NCI-H146 (cell line): Measurements from ENCODE around the gene KSR2.
"Not testable (repeated sequence)": the region's sequence is repeated elsewhere in the genome, so short reads cannot be mapped to it uniquely, and the experiment has no call there.

ENCODE experiments used
- DNase-seq: peaks from one replicate; lab custom pipeline; 2025; lab: John Stamatoyannopoulos, UW

KSR2 gene

GRCh38 chr12:117890644-117891043, 78.1 kb downstream of the KSR2 start:
- DNase-seq: no peak

GRCh38 chr12:117890137-117890536, 78.7 kb downstream of the KSR2 start:
- no peak for DNase-seq

- no peak for DNase-seq
Measured at GRCh38 chr12:117889098-117889497, 79.7 kb downstream of the KSR2 start.

- no peak for DNase-seq
Measured at GRCh38 chr12:117885211-117885610, 83.6 kb downstream of the KSR2 start.

GRCh38 chr12:117884161-117884560, 84.6 kb downstream of the KSR2 start:
- DNase-seq: no peak

GRCh38 chr12:117882603-117883184, 86.1 kb downstream of the KSR2 start:
- DNase-seq: no peak

GRCh38 chr12:117882181-117882580, 86.6 kb downstream of the KSR2 start:
- DNase-seq: no peak

GRCh38 chr12:117881517-117881916, 87.3 kb downstream of the KSR2 start:
- DNase-seq: no peak

GRCh38 chr12:117878605-117879004, 90.2 kb downstream of the KSR2 start:
- no peak for DNase-seq

GRCh38 chr12:117876436-117876816, 92.4 kb downstream of the KSR2 start:
- DNase-seq: no peak

- peak; percentile 85 for DNase-seq
Measured at GRCh38 chr12:117875744-117876435, 92.9 kb downstream of the KSR2 start.

- peak; percentile 74 for DNase-seq
Measured at GRCh38 chr12:117874842-117875434, 93.9 kb downstream of the KSR2 start.

- not testable (repeated sequence) for DNase-seq
Measured at GRCh38 chr12:117874198-117874597, 94.6 kb downstream of the KSR2 start.

- DNase-seq: no peak
Measured at GRCh38 chr12:117872546-117873169, 96.1 kb downstream of the KSR2 start.

GRCh38 chr12:117869551-117869950, 99.2 kb downstream of the KSR2 start:
- no peak for DNase-seq

- no peak for DNase-seq
Measured at GRCh38 chr12:117867348-117867747, 101.4 kb downstream of the KSR2 start.

GRCh38 chr12:117865505-117865904, 103.3 kb downstream of the KSR2 start:
- DNase-seq: no peak

GRCh38 chr12:117863002-117863709, 105.6 kb downstream of the KSR2 start:
- DNase-seq: no peak

GRCh38 chr12:117861691-117862090, 107.1 kb downstream of the KSR2 start:
- DNase-seq: no peak

- DNase-seq: not testable (repeated sequence)
Measured at GRCh38 chr12:117860787-117861290, 108.0 kb downstream of the KSR2 start.

- no peak for DNase-seq
Measured at GRCh38 chr12:117860111-117860510, 108.7 kb downstream of the KSR2 start.
